GM18526 (cell line): ENCODE data around the gene HOMER2.

Experiments used
- POLR2A ChIP-seq: IDR thresholded peaks from 3 replicates; pipeline ENCODE4 v1.6.1; 2011; ENCODE audit not compliant: insufficient read length; ENCODE audit errors: extremely low read depth

HOMER2 gene

GRCh38 chr15:82810890-82811426, 141.6 kb downstream of the HOMER2 start:
- no peak for TF ChIP-seq POLR2A

- no peak for TF ChIP-seq POLR2A
Measured at GRCh38 chr15:82810061-82810889, 142.2 kb downstream of the HOMER2 start.

- peak; percentile 93 for TF ChIP-seq POLR2A
Measured at GRCh38 chr15:82809308-82810060, 143.0 kb downstream of the HOMER2 start, which contains the start of gene WHAMM. TSS of gene WHAMM (plus strand) at chr15:82809628. CDS start at chr15:82809727, 99 bp downstream.

GRCh38 chr15:82808634-82809041, 143.9 kb downstream of the HOMER2 start:
- no peak for TF ChIP-seq POLR2A

GRCh38 chr15:82807920-82808633, 144.4 kb downstream of the HOMER2 start:
- TF ChIP-seq POLR2A: no peak

GRCh38 chr15:82805994-82806406, 146.5 kb downstream of the HOMER2 start, which contains the start of gene FSD2:
TSS of gene FSD2 (minus strand) at chr15:82806069. CDS start at chr15:82787390, 18,679 bp downstream.
- peak; percentile 32 for TF ChIP-seq POLR2A

- no peak for TF ChIP-seq POLR2A
Measured at GRCh38 chr15:82804575-82804949, 148.0 kb downstream of the HOMER2 start.

- TF ChIP-seq POLR2A: no peak
Measured at GRCh38 chr15:82803793-82804574, 148.5 kb downstream of the HOMER2 start.

- no peak for TF ChIP-seq POLR2A
Measured at GRCh38 chr15:82802497-82802896, 150.0 kb downstream of the HOMER2 start.

GRCh38 chr15:82799183-82799841, 153.2 kb downstream of the HOMER2 start:
- no peak for TF ChIP-seq POLR2A
